PC-3 (cell line): ENCODE results near the gene PLA2G2D.

Source experiments
- EZH2 ChIP-seq: fragments of 300-600 bp; sonication (generic); IDR thresholded peaks from one replicate; pipeline ENCODE4 v1.6.1; 2017; ENCODE audit warnings: antibody characterized with exemption, mild to moderate bottlenecking, low read length; ENCODE audit not compliant: unreplicated experiment
- EZH2phosphoT487 ChIP-seq: fragments of 300-600 bp; sonication (generic); IDR thresholded peaks from 2 replicates; pipeline ENCODE4 v1.6.1; 2018; ENCODE audit warnings: mild to moderate bottlenecking, antibody characterized with exemption, low read length, borderline replicate concordance
- TF ChIP-seq, protein P1 (sequence below): fragments of 300-600 bp; sonication (generic); conservative IDR thresholded peaks from 2 replicates; pipeline ENCODE4 v1.5.1; 2017; ENCODE audit warnings: antibody characterized with exemption, low read depth, mild to moderate bottlenecking, low read length

DNA sequence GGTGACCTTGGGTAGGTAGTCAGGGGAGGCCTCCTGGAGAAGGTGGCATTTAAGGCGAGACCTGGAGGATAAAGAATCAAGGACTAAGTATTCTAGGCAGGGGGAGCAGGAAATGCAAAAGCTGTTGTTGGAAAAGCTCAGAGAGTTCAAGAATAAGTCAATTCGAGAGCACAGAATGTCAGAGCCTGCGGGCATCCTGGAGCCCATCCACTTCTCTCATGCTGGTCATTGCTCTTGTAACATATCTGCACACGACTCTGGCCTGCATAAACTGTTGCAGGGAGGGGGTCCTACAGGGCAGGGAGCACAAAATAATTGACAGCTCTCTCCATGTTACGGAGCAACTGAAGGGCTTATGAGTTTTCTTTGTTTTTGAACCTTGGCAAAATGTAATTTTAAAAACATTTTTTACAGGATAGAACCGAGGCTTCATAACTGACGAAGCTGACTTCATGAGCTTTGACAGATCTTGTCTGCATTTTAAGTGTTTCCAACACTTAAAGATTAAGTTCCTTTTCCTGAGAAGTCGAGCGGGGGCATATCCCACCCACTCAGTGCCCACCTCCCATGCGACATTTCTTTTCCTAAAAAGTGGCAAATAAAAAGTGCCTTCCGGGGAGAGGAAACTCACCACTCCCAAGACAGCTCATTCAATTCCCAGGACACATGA, 45.1 kb downstream of the PLA2G2D start:
- TF ChIP-seq, protein P1, sequence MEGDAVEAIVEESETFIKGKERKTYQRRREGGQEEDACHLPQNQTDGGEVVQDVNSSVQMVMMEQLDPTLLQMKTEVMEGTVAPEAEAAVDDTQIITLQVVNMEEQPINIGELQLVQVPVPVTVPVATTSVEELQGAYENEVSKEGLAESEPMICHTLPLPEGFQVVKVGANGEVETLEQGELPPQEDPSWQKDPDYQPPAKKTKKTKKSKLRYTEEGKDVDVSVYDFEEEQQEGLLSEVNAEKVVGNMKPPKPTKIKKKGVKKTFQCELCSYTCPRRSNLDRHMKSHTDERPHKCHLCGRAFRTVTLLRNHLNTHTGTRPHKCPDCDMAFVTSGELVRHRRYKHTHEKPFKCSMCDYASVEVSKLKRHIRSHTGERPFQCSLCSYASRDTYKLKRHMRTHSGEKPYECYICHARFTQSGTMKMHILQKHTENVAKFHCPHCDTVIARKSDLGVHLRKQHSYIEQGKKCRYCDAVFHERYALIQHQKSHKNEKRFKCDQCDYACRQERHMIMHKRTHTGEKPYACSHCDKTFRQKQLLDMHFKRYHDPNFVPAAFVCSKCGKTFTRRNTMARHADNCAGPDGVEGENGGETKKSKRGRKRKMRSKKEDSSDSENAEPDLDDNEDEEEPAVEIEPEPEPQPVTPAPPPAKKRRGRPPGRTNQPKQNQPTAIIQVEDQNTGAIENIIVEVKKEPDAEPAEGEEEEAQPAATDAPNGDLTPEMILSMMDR = no peak
- TF ChIP-seq EZH2phosphoT487 (no peak), EZH2 (no peak)
